Large intestine (tissue), 3 donors: ENCODE measurements around the gene IRF4. TPM values are rescaled to one million over a fixed set of nuclear protein-coding genes. Genes with fewer than 3 reads are reported as not detected.

Source experiments
- DNase-seq, 2 donors: peaks; one replicate each; pipeline versions ENCODE4 v3.0.0 to v3.0.0-alpha.2; 2013
- H3K27ac ChIP-seq: one replicate; pipeline ENCODE4 v1.5.1; 2013; ENCODE audit warnings: low read length
- H3K27me3 ChIP-seq: 2 replicates; pipeline ENCODE4 v1.6.1; 2013; ENCODE audit warnings: low read length; ENCODE audit not compliant: control insufficient read depth, insufficient read depth
- H3K36me3 ChIP-seq: 2 replicates; pipeline ENCODE4 v1.6.1; 2013; ENCODE audit warnings: low read length; ENCODE audit not compliant: control insufficient read depth, insufficient read depth
- H3K4me1 ChIP-seq: one replicate; pipeline ENCODE4 v1.6.1; 2013; ENCODE audit warnings: low read length; ENCODE audit not compliant: control insufficient read depth, insufficient read depth
- H3K4me3 ChIP-seq: one replicate; pipeline ENCODE4 v1.5.1; 2013; ENCODE audit warnings: low read length
- H3K9me3 ChIP-seq: one replicate; pipeline ENCODE4 v1.6.1; 2013; ENCODE audit warnings: mild to moderate bottlenecking, low read depth, low read length, moderate library complexity; ENCODE audit not compliant: control insufficient read depth
- WGBS: methylation state at CpG from one replicate; pipeline ENCODE4 v1.1.5; 2013; ENCODE audit warnings: low lambda C conversion rate; ENCODE audit not compliant: insufficient coverage; 5-methylcytosine and 5-hydroxymethylcytosine counted together
- polyA plus RNA-seq: library from polyadenylated mRNA; unstranded; fragments of 120-200 nt; gene quantifications from one replicate; pipeline ENCODE4 v1.2.1, GENCODE V29; 2013

IRF4 gene
- polyA plus RNA-seq, 1 donor: 0.21 TPM

DNA sequence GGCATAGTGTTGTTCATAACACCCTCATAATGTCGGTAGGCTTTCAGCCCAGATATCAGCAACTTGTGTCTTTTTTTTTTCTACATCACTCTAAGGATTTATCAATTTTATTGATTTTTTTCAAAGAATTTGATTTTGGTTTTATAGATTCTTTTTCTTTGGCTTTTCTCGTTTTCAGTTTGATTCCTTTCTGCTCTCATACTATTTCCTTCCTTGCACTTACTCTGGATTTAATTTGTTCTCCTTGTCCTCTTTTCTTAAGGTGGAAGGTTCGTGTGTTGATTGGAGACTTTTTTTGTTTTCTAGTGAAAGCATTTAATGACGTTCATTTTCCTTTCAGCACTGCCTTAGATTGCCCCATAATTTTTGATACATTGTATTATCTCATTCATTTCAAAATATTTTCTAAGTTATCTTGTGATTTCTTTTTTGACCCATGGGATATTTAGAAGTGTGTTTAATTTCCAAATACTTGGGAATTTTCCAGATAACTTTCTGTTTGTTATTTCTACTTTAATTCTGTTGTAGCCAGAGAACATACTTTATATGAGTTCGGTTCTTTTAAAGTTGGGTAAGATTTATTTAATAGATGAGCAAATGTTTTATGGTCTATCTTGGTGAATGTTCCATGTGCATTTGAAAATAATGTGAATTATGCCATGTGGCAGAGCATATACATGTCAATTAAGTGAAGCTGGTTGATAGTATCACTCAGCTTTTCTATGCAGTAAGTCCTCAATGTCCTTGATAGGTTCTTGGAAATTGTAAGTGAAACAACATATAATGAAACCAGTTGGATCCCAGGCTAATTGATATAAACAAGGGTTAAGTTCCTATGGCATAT, 62.8 kb downstream of the IRF4 start:
- H3K4me3 ChIP-seq: no peak overlapping the region
- H3K27me3 ChIP-seq: no peaks in the 10 kb centered on the region
- no peaks in the 10 kb centered on the region for H3K4me1 ChIP-seq
- no peak overlapping the region for H3K27ac ChIP-seq
- 82% methylated on average over 5 of the region's 5 CpGs for WGBS
- H3K9me3 ChIP-seq: peaks cover 7% of the 10 kb centered on the region
- H3K36me3 ChIP-seq: no peaks in the 10 kb centered on the region
- no peak for DNase-seq

- no peaks in the 10 kb centered on the region for H3K27me3 ChIP-seq
- DNase-seq: no peak
- no peaks in the 10 kb centered on the region for H3K4me1 ChIP-seq
- no peaks in the 10 kb centered on the region for H3K36me3 ChIP-seq
- no peak overlapping the region for H3K4me3 ChIP-seq
- H3K27ac ChIP-seq: no peak overlapping the region
- H3K9me3 ChIP-seq: peaks cover 2% of the 10 kb centered on the region
- WGBS: 92% methylated on average over 6 of the region's 11 CpGs
Observed at GRCh38 chr6:455006-455585, 63.5 kb downstream of the IRF4 start.

- Histone ChIP-seq H3K36me3 (no peaks in the 10 kb centered on the region), H3K27me3 (no peaks in the 10 kb centered on the region), H3K4me3 (no peak overlapping the region), H3K9me3 (no peaks in the 10 kb centered on the region), H3K4me1 (no peaks in the 10 kb centered on the region), H3K27ac (no peak overlapping the region)
- no peak for DNase-seq
- WGBS: no CpG with 5 or more reads among the region's 8 CpGs
Observed at GRCh38 chr6:455835-456234, 64.3 kb downstream of the IRF4 start.

DNA sequence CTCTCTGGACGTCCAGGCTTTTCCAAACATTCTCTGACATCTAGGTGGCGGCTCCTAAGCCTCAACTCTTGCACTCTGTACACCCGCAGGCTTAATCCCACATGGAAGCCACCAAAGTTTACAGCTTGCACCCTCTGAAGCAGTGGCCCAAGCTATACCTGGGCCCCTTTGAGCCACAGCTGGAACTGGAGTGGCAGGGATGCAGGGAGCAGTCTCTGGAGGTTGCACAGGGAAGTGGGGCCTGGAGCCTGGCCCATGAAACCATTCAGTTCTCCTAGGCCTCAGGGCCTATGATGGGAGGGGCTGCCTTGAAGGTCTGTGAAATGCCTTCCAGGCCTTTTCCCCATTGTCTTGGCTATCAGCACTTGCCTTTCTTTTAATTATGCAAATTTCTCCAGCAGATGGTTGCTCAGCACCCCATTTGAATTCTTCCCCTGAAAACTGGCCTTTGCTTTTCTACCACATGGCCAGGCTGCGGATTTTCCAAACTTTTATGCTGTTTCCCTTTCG, 64.9 kb downstream of the IRF4 start:
- Histone ChIP-seq H3K36me3 (no peaks in the 10 kb centered on the region), H3K27me3 (no peaks in the 10 kb centered on the region), H3K27ac (no peak overlapping the region), H3K4me1 (no peaks in the 10 kb centered on the region), H3K4me3 (no peak overlapping the region), H3K9me3 (no peaks in the 10 kb centered on the region)
- no peak for DNase-seq
- 73% methylated on average over 2 of the region's 5 CpGs for WGBS

DNA sequence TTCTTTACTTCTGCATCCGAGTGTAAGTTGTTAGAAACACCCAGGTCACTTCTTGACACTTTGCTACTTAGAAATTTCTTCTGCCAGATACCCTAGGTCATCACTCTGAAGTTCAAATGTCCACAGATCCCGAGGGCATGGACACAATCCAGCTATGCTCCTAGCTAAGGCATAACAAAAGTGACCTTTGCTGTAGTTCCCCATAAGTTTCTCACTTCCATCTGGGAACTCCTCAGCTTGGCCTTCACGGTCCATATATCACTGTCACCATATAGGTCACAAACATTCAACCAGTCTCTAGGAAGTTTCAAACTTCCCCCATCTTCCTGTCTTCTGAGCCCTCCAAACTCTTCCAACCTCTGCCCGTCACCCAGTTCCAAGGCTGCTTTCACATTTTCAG, 65.3 kb downstream of the IRF4 start:
- H3K36me3 ChIP-seq: no peaks in the 10 kb centered on the region
- no peaks in the 10 kb centered on the region for H3K9me3 ChIP-seq
- H3K4me1 ChIP-seq: no peaks in the 10 kb centered on the region
- no peak overlapping the region for H3K27ac ChIP-seq
- WGBS: 86% methylated on average over 1 of the region's 4 CpGs
- H3K27me3 ChIP-seq: no peaks in the 10 kb centered on the region
- no peak overlapping the region for H3K4me3 ChIP-seq
- no peak for DNase-seq

Other genes with a start within 250 kb of the IRF4 start
- gene DUSP22, start 99.3 kb upstream of the IRF4 start, polyA plus RNA-seq: 25.1 TPM